Left lung (tissue), 10 donors: ENCODE measurements around the gene ARV1. TPM values are rescaled to one million over a fixed set of nuclear protein-coding genes. Genes with fewer than 3 reads are reported as not detected.

Source experiments
- ATAC-seq: fragments of 200-7000 bp; cut with Tn5 transposase; one replicate; pipeline ENCODE4 v1.9.1; 2020; ENCODE audit warnings: moderate library complexity
- DNase-seq, 4 donors: peaks; one replicate each; pipeline ENCODE4 v3.0.0-alpha.2; 2013 to 2020
- H3K27ac ChIP-seq, 2 donors: fragments of 200-600 bp; sonication (generic) in 1 of 2; one replicate each; pipeline versions ENCODE4 v1.5.0 to v1.8.0; 2020 to 2021
- H3K27me3 ChIP-seq, 2 donors: fragments of 200-600 bp; sonication (generic) in 1 of 2; one replicate each; pipeline versions ENCODE4 v1.5.0 to v1.8.0; 2020 to 2021
- H3K36me3 ChIP-seq, 2 donors: fragments of 200-600 bp; sonication (generic) in 1 of 2; one replicate each; pipeline versions ENCODE4 v1.5.0 to v1.8.0; 2020 to 2021
- H3K4me1 ChIP-seq, 2 donors: fragments of 200-600 bp; one replicate each; pipeline ENCODE4 v1.8.0; 2021
- H3K4me3 ChIP-seq, 2 donors: fragments of 200-600 bp; sonication (generic) in 1 of 2; one replicate each; pipeline versions ENCODE4 v1.5.0 to v1.8.0; 2020 to 2021; ENCODE audit warnings: mild to moderate bottlenecking in 1 of 2
- H3K9me3 ChIP-seq, 2 donors: fragments of 200-600 bp; sonication (generic) in 1 of 2; one replicate each; pipeline versions ENCODE4 v1.5.0 to v1.8.0; 2020 to 2021
- intact Hi-C, 2 donors: fragments of 100-400 bp; cut with DNase I; formaldehyde crosslinking; loops; one replicate each; pipeline versions ENCODE4 v1.11.2 to v1.14.2; 2022
- polyA plus RNA-seq, 6 donors: library from polyadenylated mRNA; unstranded; fragments of 120-200 nt; gene quantifications; one replicate each; pipeline ENCODE4 v1.2.1, GENCODE V29; 2013; ENCODE audit not compliant: insufficient read length in 6 of 6
- total RNA-seq, 2 donors: library from RNA; stranded (reverse); fragmentation: NEBNext Ultra II Directional; extraction: Animal tissue kit (Norgen Biotek cat#: 25700); gene quantifications; one replicate each; pipeline ENCODE4 v1.2.1, GENCODE V29; 2021
- TF ChIP-seq, protein P1 (sequence below), 2 donors: fragments of 200-600 bp; sonication (generic) in 1 of 2; IDR thresholded peaks; one replicate each; pipeline versions ENCODE4 v1.5.0 to v1.8.0; 2021; ENCODE audit warnings: antibody characterized with exemption in 2 of 2
- donor health status: DM: no; HTN: yes; CAD: no.
- donor health status: DM: no; HTN: no; CAD: no.

ARV1 gene
- total and polyA plus RNA-seq, 8 donors = 16.9 to 25.8 (median 23.3) TPM

DNA sequence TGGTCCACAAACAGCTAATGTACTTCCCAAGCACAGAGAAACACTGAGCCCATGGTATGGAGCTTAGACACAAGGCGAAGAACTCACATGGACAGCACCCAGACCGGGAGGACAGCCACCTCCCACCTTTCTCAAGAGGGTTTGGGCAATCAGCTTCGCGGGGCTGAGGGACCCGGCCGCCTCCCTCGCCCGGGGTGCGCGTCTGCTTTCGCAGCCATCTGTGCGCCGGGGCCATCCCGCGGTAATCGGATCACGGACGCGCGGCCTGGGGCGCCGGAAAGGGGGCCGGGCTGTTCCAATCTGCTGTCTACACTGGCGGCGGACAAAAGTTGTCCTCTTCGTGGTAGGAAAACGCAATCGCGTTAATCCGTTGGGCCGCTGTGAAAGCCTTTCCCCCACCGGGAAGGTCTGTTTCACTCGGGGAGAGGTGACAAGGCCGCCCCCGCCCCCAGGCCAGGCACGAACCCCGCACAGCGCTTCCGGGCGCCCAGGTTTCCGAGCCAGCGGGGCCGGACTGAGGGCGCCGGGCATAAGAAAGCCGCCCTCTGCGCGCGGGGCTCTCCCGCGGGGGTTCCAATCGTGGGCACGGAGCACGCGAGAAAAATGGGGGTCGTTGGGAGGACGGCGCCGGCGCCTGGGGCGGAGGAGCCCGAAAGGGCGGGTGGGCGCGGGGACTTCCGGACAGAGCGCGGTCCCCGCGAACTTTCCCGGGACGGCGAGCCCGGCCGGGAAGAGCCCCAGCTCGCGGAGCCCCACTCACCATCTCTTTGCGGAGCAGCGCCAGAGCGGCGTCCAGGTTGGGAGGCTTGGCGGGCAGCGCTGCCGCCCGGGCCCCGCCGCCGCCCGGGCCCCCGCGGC, 60.5 kb downstream of the ARV1 start:
- Histone ChIP-seq H3K27me3 (peaks cover 0 to 34% of the 10 kb centered on the region in 2 donors), H3K27ac (peak overlapping the region; percentile 44 to 69), H3K36me3 (no peaks in the 10 kb centered on the region), H3K4me1 (peaks cover 0 to 43% of the 10 kb centered on the region in 2 donors), H3K9me3 (peaks cover 0 to 4% of the 10 kb centered on the region in 2 donors), H3K4me3 (peak overlapping the region; percentile 49 to 88)
- ATAC-seq = peak; percentile 74
- intact Hi-C loops = no loop called here
- DNase-seq = peak; percentile 44 to 86 (median 56)
- TF ChIP-seq, protein P1, sequence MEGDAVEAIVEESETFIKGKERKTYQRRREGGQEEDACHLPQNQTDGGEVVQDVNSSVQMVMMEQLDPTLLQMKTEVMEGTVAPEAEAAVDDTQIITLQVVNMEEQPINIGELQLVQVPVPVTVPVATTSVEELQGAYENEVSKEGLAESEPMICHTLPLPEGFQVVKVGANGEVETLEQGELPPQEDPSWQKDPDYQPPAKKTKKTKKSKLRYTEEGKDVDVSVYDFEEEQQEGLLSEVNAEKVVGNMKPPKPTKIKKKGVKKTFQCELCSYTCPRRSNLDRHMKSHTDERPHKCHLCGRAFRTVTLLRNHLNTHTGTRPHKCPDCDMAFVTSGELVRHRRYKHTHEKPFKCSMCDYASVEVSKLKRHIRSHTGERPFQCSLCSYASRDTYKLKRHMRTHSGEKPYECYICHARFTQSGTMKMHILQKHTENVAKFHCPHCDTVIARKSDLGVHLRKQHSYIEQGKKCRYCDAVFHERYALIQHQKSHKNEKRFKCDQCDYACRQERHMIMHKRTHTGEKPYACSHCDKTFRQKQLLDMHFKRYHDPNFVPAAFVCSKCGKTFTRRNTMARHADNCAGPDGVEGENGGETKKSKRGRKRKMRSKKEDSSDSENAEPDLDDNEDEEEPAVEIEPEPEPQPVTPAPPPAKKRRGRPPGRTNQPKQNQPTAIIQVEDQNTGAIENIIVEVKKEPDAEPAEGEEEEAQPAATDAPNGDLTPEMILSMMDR (IDR thresholded peaks at IDR 0.05) = no peak

DNA sequence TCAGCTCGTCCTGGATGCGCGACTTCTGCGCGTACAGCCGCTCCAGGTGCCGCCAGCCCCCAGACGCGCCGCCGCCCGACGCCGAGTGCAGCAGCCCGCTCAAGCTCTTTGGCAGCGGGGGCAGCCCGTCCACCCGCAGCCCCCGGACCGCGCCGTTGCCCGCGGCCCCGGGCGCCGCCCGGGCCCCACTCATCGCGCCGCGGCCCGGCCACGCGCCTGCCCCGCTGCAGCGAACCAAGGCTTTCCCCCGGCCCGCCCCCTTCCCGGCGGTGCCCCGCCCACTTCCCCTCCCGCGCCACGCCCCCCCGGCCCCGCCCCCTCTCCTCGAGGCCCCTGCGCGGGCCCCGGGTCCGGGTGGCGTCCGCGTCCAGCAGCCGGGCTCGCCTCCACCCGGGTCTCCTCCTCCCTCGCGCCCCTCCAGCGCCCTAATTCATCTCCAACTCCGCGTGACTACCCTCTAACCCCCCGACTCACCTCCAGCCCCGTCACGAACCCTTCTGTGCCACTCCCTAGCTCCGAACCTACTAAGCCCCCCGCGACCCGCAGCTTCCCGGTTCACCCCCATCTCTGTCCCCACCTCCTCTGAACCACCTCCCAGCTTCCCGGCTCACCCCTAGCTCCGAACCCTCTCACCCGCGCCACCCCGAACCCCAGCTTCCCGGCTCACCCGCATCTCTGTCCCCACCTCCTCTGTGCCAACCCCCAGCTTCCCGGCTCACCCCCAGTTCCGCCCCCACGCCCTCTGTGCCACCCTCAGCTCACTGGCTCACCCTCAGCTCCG, 61.3 kb downstream of the ARV1 start, which contains the start of gene FAM89A:
TSS of gene FAM89A (minus strand) at position 236 of the 781 bp plus-strand sequence. CDS start at position 193, 43 bp downstream.
- Histone ChIP-seq H3K36me3 (no peaks in the 10 kb centered on the region), H3K4me3 (peak within 1 kb of the TSS; percentile 49 to 88), H3K4me1 (peaks cover 0 to 40% of the 10 kb centered on the region in 2 donors), H3K9me3 (peaks cover 0 to 12% of the 10 kb centered on the region in 2 donors), H3K27ac (peak within 1 kb of the TSS; percentile 48 to 69), H3K27me3 (peaks cover 0 to 34% of the 10 kb centered on the region in 2 donors)
- intact Hi-C loops = no loop called here
- TF ChIP-seq, protein P1 (IDR thresholded peaks at IDR 0.05) = no peak
- ATAC-seq (peak; percentile 82), DNase-seq (peak; percentile 61 to 88 (median 64))

DNA sequence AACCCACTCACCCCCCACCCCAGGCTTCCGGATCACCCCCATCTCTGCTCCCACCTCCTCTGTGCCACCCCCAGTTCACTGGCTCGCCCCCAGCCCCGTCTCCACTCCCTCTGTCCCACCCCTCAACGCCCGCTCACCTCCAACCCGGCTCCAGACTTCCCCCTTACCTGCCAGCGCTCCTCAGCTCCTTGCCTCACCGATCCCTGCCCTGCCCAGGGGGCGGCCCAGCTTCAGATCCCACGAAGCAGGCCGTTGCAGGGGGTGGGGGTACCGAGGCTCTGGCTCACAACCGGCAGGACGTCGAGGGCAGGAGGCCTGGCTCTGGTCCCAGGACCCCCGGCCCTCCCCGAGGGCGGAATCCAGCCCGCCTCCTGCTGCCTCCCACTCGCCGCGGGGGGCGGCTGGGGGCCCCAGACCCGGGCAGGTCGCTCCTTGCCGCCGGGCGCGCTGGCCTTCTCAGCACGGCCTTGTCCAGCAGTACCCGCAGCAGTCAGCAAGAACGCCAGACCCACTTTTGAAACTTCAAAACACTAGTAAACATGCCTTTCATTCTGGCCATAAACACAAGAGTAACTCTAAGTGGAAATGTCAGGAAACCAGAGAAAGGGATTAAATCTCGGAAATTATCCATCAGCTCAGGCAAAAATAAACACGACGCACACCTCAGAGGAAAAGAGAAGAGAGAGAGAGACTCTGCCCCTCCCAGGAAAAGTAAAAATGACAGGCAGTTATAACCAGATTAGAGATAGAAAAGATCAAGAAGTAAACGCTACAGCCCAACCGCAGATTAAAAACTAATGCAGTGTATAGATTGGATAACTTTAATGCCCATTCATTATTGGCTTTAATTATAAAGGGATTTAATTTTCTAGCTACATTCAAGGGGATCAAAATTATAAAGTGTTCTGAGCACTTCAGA, 62.2 kb downstream of the ARV1 start:
- intact Hi-C loops = no loop called here
- Histone ChIP-seq H3K27me3 (peaks cover 0 to 34% of the 10 kb centered on the region in 2 donors), H3K4me3 (peak overlapping the region in 1 of 2 donors; percentile 88), H3K4me1 (peaks cover 0 to 32% of the 10 kb centered on the region in 2 donors), H3K27ac (peak overlapping the region in 1 of 2 donors; percentile 48), H3K36me3 (no peaks in the 10 kb centered on the region), H3K9me3 (peaks cover 0 to 12% of the 10 kb centered on the region in 2 donors)
- DNase-seq = no peak
- ATAC-seq = peak; percentile 6
- TF ChIP-seq, protein P1 (IDR thresholded peaks at IDR 0.05) = no peak

DNA sequence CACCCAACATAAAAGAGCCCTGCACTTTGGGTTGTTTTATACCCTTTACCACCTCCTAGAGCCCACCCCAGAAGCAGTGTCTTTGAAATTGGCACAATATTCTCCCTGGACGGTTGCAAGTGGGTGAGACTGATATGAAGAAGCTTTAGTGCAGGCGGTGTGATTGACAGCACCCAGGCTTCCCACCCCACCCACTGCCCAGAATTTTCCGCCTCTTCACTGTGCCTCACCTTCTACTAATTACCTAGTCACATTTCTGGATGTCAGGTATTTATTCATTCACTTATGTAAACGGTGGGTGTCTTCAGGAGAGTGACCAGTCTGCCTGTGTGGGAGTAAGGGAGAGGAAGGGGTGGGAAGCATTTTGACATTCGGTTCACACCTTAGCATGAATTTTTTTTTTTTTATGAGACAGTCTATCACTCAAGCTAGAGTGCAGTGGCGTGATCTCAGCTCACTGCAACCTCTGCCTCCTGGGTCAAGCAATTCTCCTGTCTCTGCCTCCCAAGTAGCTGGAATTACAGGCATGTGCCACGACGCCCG, 62.9 kb downstream of the ARV1 start:
- no peak for ATAC-seq
- Histone ChIP-seq H3K4me3 (no peak overlapping the region), H3K27me3 (peaks cover 0 to 38% of the 10 kb centered on the region in 2 donors), H3K9me3 (peaks cover 0 to 12% of the 10 kb centered on the region in 2 donors), H3K27ac (no peak overlapping the region), H3K36me3 (no peaks in the 10 kb centered on the region), H3K4me1 (peaks cover 0 to 25% of the 10 kb centered on the region in 2 donors)
- DNase-seq = no peak
- TF ChIP-seq, protein P1 (IDR thresholded peaks at IDR 0.05) = no peak
- intact Hi-C loops = no loop called here
